ENCODE measurements around the gene RBM20. TPM values are rescaled to one million over a fixed set of nuclear protein-coding genes. Genes with fewer than 3 reads are reported as not detected.

The RBM20 gene
- total RNA-seq, 1 donor, result 0.09 TPM

GRCh38 chr10:110811791-110812581 is 167.8 kb downstream of the RBM20 start:
- TF ChIP-seq, protein P1, sequence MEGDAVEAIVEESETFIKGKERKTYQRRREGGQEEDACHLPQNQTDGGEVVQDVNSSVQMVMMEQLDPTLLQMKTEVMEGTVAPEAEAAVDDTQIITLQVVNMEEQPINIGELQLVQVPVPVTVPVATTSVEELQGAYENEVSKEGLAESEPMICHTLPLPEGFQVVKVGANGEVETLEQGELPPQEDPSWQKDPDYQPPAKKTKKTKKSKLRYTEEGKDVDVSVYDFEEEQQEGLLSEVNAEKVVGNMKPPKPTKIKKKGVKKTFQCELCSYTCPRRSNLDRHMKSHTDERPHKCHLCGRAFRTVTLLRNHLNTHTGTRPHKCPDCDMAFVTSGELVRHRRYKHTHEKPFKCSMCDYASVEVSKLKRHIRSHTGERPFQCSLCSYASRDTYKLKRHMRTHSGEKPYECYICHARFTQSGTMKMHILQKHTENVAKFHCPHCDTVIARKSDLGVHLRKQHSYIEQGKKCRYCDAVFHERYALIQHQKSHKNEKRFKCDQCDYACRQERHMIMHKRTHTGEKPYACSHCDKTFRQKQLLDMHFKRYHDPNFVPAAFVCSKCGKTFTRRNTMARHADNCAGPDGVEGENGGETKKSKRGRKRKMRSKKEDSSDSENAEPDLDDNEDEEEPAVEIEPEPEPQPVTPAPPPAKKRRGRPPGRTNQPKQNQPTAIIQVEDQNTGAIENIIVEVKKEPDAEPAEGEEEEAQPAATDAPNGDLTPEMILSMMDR (IDR thresholded peaks at IDR 0.05; ENCODE audit: insufficient read depth, low read length), result no peak
- no peak overlapping the region for H3K4me3 ChIP-seq (ENCODE audit: low read depth, low read length)
- DNase-seq (ENCODE audit: low read depth), result no peak

- H3K4me3 ChIP-seq (ENCODE audit: low read depth, low read length), result no peak overlapping the region
- TF ChIP-seq, protein P1 (IDR thresholded peaks at IDR 0.05; ENCODE audit: insufficient read depth, low read length), result no peak
- DNase-seq (ENCODE audit: low read depth), result no peak
Measured at GRCh38 chr10:110812583-110812982, 168.4 kb downstream of the RBM20 start.

GRCh38 chr10:110813743-110814472 is 169.8 kb downstream of the RBM20 start:
- no peak for DNase-seq (ENCODE audit: low read depth)
- H3K4me3 ChIP-seq (ENCODE audit: low read depth, low read length), result no peak overlapping the region
- TF ChIP-seq, protein P1 (IDR thresholded peaks at IDR 0.05; ENCODE audit: insufficient read depth, low read length), result no peak

DNA sequence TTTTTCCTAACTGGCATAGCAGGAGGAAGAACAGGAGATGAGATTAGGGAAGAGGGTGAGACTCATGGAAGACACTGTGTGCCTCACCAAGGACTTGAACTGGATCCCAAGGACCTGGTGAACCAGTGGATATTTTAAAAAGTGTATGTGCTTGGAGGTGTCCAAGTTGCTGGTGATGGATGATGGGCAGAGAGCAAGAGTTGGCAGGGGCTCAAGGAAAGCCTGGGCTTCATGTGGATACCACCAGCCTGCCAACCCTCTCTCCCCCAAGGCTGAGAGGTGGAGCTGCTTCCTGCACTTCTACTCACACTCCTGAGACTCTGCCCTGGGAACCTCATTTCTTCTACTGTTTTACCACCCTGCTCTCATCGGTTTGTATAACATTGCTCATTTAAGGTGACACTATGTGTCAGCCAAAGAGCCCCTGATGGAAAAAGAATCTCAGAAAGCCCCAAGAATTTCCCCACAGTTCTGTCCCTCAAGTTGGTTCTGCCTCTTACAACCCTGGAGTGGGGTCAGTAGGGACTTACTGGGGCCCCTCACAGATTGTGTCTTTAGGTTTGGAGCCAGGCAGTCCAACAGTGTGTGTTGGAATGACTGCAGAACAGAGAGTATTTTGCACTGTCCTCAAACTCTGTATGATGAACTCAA is 171.3 kb downstream of the RBM20 start:
- TF ChIP-seq, protein P1 (IDR thresholded peaks at IDR 0.05; ENCODE audit: insufficient read depth, low read length), result no peak
- H3K4me3 ChIP-seq (ENCODE audit: low read depth, low read length), result no peak overlapping the region
- DNase-seq (ENCODE audit: low read depth), result no peak

DNA sequence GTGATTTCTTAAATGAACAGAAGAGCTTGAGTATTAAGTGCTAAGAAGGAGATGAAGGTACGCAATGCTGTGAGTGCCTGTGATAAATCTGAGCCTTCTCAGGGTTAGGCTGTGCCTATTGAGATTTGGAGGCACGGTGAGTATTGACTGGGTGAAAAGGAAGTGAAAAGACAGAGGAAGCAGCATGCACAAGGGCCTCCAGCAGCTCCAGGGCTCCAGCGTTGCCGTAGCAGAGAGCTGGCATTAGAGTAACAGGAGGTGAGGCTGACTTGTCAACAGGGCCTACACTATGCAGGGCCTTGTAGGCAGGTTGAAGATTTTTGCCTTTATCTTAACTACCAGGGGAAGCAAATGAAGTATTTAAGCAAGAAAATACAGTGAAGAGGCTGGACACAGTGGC is 173.5 kb downstream of the RBM20 start:
- DNase-seq (ENCODE audit: low read depth), result no peak
- TF ChIP-seq, protein P1 (IDR thresholded peaks at IDR 0.05; ENCODE audit: insufficient read depth, low read length), result no peak
- no peak overlapping the region for H3K4me3 ChIP-seq (ENCODE audit: low read depth, low read length)

DNA sequence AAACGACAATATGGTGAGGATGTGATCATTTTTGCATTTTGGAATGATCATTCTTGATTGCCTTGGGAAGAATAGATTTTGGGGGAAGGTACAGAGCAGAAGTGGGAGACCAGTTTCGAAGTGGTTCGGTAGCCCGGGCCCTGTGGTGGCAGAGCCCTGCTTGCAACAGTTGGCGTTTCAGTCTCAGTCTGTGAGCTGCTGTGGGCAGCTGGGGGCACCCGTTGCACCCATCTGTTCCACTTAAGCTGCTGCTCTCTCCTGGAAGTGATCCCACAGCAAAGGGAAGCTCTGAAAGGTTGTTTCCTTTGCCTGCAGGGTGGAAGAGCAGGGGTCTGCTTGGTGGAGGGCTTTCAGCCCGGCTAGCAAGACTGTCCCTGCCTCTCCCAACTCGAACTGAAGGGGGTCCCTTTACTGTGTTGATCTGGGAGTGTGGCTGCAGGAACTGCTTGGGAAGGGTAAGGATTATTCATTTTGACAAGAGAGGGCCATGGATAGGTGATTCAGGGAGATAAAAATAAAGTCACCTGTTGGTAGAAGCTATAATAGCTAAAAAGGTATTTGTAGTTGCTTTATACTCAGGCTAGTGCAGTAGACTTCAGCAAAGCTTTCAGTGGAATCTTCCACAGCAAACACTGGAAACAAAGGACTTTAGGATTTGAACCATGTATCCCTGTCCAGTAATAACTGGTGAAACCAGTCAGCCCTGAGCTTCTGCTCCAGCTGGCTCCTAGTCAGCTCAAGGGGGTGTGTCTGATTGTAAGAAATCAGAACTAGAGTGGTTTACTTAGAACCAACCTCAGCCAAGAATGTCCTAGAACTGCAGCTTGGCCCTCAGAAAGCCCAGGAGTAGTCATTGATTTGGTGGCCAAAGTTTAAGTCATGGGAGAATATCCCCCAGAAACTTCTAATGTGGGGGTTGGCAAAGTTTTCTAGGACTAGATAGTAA is 174.4 kb downstream of the RBM20 start:
- TF ChIP-seq, protein P1 (IDR thresholded peaks at IDR 0.05; ENCODE audit: insufficient read depth, low read length), result no peak
- H3K4me3 ChIP-seq (ENCODE audit: low read depth, low read length), result no peak overlapping the region
- peak; percentile 44 for DNase-seq (ENCODE audit: low read depth)
